Naive thymus-derived CD4-positive, alpha-beta T cell (primary cell): ENCODE data around the gene HNRNPUL1. TPM values are rescaled to one million over a fixed set of nuclear protein-coding genes. Genes with fewer than 3 reads are reported as not detected.

Experiments used
- ATAC-seq: fragments of 150-1000 bp; cut with Tn5 transposase; 2 replicates; pipeline ENCODE4 v1.10.0; 2021; ENCODE audit warnings: mild to moderate bottlenecking, moderate library complexity
- CTCF ChIA-PET: fragments of 350-600 bp; sonication (Branson Sonifier 250); formaldehyde crosslinking; loops from one replicate; lab custom pipeline; 2021; ENCODE audit warnings: antibody characterized with exemption; lab: Charles Lee
- POLR2A ChIA-PET: fragments of 350-600 bp; sonication (Branson Sonifier 250); formaldehyde crosslinking; loops from one replicate; lab custom pipeline; 2021; ENCODE audit warnings: antibody characterized with exemption, inconsistent platforms; lab: Charles Lee
- DNase-seq, 9 donors: peaks; one replicate each; pipeline versions ENCODE4 v3.0.0 to v3.0.0-alpha.2; 2020 to 2022; ENCODE audit warnings: mixed read lengths in 1 of 9
- H3K27ac ChIP-seq: one replicate; pipeline ENCODE4 v1.7.0; 2013; ENCODE audit warnings: mild to moderate bottlenecking, low read depth, low read length, moderate library complexity
- H3K27me3 ChIP-seq, 2 donors: one replicate each; pipeline ENCODE4 v1.7.0; 2013; ENCODE audit warnings: low read length in 2 of 2, mild to moderate bottlenecking in 2 of 2, moderate library complexity in 2 of 2; ENCODE audit not compliant: control insufficient read depth in 2 of 2, insufficient read depth in 2 of 2
- H3K36me3 ChIP-seq, 3 experiments: 1 replicate in 2 of 3; 2 replicates in 1 of 3; pipeline ENCODE4 v1.7.0; 2013; ENCODE audit warnings: low read length in 3 of 3, mild to moderate bottlenecking in 3 of 3, moderate library complexity in 1 of 3; ENCODE audit not compliant: insufficient read depth in 3 of 3, control insufficient read depth in 2 of 3
- H3K4me1 ChIP-seq, 2 donors: one replicate each; pipeline ENCODE4 v1.7.0; 2013; ENCODE audit warnings: low read length in 2 of 2, mild to moderate bottlenecking in 2 of 2, moderate library complexity in 1 of 2; ENCODE audit not compliant: control insufficient read depth in 2 of 2, insufficient read depth in 2 of 2
- H3K4me3 ChIP-seq: 2 replicates; pipeline ENCODE4 v1.7.0; 2013; ENCODE audit warnings: mild to moderate bottlenecking, low read length
- H3K9me3 ChIP-seq, 3 experiments: 1 replicate in 2 of 3; 2 replicates in 1 of 3; pipeline ENCODE4 v1.7.0; 2013; ENCODE audit warnings: low read length in 3 of 3; ENCODE audit not compliant: control insufficient read depth in 2 of 3
- H3K27ac Mint-ChIP-seq, 9 donors: one replicate each; pipeline ENCODE4 v1.8.0; 2020 to 2022; ENCODE audit warnings: mixed read lengths in 9 of 9, mild to moderate bottlenecking in 8 of 9, moderate library complexity in 5 of 9, inconsistent platforms in 2 of 9
- H3K27me3 Mint-ChIP-seq, 5 donors: one replicate each; pipeline ENCODE4 v1.8.0; 2021 to 2022; ENCODE audit warnings: mixed read lengths in 5 of 5, mild to moderate bottlenecking in 1 of 5
- H3K36me3 Mint-ChIP-seq, 5 donors: one replicate each; pipeline ENCODE4 v1.8.0; 2020 to 2022; ENCODE audit warnings: mixed read lengths in 5 of 5, mild to moderate bottlenecking in 3 of 5, inconsistent platforms in 1 of 5
- H3K4me1 Mint-ChIP-seq, 7 donors: one replicate each; pipeline ENCODE4 v1.8.0; 2020 to 2022; ENCODE audit warnings: mixed read lengths in 7 of 7, mild to moderate bottlenecking in 3 of 7, inconsistent platforms in 1 of 7
- H3K4me3 Mint-ChIP-seq, 10 donors: one replicate each; pipeline ENCODE4 v1.8.0; 2020 to 2022; ENCODE audit warnings: mild to moderate bottlenecking in 10 of 10, mixed read lengths in 10 of 10, moderate library complexity in 6 of 10, inconsistent platforms in 2 of 10
- H3K9me3 Mint-ChIP-seq, 11 donors: one replicate each; pipeline ENCODE4 v1.8.0; 2020 to 2022; ENCODE audit warnings: mixed read lengths in 11 of 11, mild to moderate bottlenecking in 4 of 11, inconsistent platforms in 1 of 11, moderate library complexity in 1 of 11
- intact Hi-C, 2 donors: fragments of 100-400 bp; cut with micrococcal nuclease; formaldehyde crosslinking; loops; one replicate each; pipeline ENCODE4 v1.15.1; 2023
- polyA plus RNA-seq, 2 donors: library from polyadenylated mRNA; unstranded; fragments of 300-500 nt; fragmentation: Illumina TruSeq; gene quantifications; one replicate each; pipeline ENCODE4 v1.2.3, GENCODE V29; 2021
- total RNA-seq, 6 experiments: library from RNA in 5 of 6; stranded (reverse) in 5 of 6; gene quantifications; 1 replicate in 5 of 6; 2 replicates in 1 of 6; pipeline ENCODE4 v1.2.3 and lab custom pipeline; 2021 to 2026

The HNRNPUL1 gene
- total and polyA plus RNA-seq, 7 experiments from 2014 or later: 51.4 to 319 (median 270) TPM

DNA sequence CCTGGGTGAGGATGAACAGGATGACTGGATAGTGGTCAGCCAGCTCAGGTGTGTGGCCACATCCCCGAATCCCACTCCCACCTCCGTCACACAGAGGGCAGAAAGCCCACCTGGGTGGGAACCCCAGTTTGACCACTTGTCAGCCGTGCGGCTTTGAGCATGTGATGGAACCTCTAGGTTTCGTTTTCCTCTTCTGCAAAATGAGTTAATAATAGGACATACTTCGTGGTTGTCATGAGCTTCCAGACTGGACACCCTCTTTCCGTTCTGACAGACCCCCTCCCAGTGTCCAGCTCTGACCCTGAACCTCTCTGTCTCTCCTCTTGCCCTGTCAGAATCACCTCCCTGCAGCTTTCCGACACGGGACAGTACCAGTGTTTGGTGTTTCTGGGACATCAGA lies 43.4 kb upstream of the HNRNPUL1 start:
- H3K9me3 Mint-ChIP-seq: peaks cover 0 to 2% (median 0%) of the 10 kb centered on the region in 11 donors
- H3K4me3 ChIP-seq: no peak overlapping the region
- intact Hi-C loops: no loop called here
- H3K36me3 ChIP-seq: no peaks in the 10 kb centered on the region
- no peak overlapping the region for H3K4me3 Mint-ChIP-seq
- no peaks in the 10 kb centered on the region for H3K9me3 ChIP-seq
- no peaks in the 10 kb centered on the region for H3K27me3 ChIP-seq
- ATAC-seq: no peak
- H3K27me3 Mint-ChIP-seq: peaks cover 23 to 54% (median 41%) of the 10 kb centered on the region in 5 donors
- ChIA-PET CTCF (no interaction called here), POLR2A (interaction anchor here (0.7 to 1.0 kb wide), 3 partner anchors 10 to 42 kb away, joined by 3 to 5 read pairs (median 3); no protein-coding TSS in a partner anchor)
- DNase-seq: no peak
- H3K4me1 Mint-ChIP-seq: peaks cover 6 to 15% (median 9%) of the 10 kb centered on the region in 7 donors
- peaks cover 0 to 2% of the 10 kb centered on the region in 2 donors for H3K4me1 ChIP-seq
- no peak overlapping the region for H3K27ac ChIP-seq
- peak overlapping the region in 1 of 9 donors; percentile 82 for H3K27ac Mint-ChIP-seq
- H3K36me3 Mint-ChIP-seq: no peaks in the 10 kb centered on the region

DNA sequence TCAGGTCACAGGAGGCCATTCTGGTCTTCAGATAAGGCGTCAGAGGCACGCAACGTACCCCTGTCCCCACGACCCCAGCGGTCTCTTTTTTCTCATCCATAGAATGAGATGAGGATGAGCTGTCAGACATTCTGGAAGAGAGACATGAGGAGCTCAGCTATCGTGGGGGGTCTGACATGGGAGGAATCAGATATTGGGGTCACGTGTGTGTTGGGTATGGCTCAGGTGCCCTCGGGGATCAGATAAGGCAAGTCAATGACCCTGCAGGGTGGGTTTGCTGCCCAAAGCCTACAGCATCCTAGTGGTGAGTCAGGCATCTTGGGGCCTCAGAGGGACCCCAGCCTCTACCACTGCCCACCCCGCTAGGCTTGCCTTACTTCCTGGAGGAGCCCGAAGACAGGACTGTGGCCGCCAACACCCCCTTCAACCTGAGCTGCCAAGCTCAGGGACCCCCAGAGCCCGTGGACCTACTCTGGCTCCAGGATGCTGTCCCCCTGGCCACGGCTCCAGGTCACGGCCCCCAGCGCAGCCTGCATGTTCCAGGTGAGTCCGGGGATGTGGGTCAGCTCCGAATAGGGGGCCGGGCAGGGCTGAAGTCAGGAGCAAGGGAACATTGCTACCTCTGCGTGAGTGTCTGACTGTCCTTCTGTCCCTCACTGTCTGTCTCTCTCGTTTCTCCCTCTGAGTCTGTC lies 42.5 kb upstream of the HNRNPUL1 start:
- no peak for ATAC-seq
- H3K4me3 Mint-ChIP-seq: no peak overlapping the region
- peaks cover 23 to 53% (median 40%) of the 10 kb centered on the region in 5 donors for H3K27me3 Mint-ChIP-seq

GRCh38 chr19:41222240-41222639 lies 41.9 kb upstream of the HNRNPUL1 start:
- Histone ChIP-seq H3K27ac (no peak overlapping the region), H3K27me3 (no peaks in the 10 kb centered on the region), H3K4me1 (peaks cover 7 to 11% of the 10 kb centered on the region in 2 donors), H3K9me3 (no peaks in the 10 kb centered on the region), H3K36me3 (no peaks in the 10 kb centered on the region), H3K4me3 (no peak overlapping the region)
- ATAC-seq (no peak), DNase-seq (no peak)
- POLR2A ChIA-PET: no interaction called here
- peaks cover 23 to 48% (median 35%) of the 10 kb centered on the region in 5 donors for H3K27me3 Mint-ChIP-seq
- peaks cover 0 to 2% (median 0%) of the 10 kb centered on the region in 5 donors for H3K36me3 Mint-ChIP-seq
- peaks cover 10 to 25% (median 17%) of the 10 kb centered on the region in 7 donors for H3K4me1 Mint-ChIP-seq
- CTCF ChIA-PET: no interaction called here
- no peak overlapping the region for H3K4me3 Mint-ChIP-seq
- intact Hi-C loops: no loop called here
- H3K27ac Mint-ChIP-seq: peak overlapping the region in 3 of 9 donors; percentile 2 to 10 (median 4)
- H3K9me3 Mint-ChIP-seq: peaks cover 0 to 2% (median 0%) of the 10 kb centered on the region in 11 donors

More for the DNA sequence above, 42.5 kb upstream of the HNRNPUL1 start:
- peaks cover 0 to 2% (median 0%) of the 10 kb centered on the region in 5 donors for H3K36me3 Mint-ChIP-seq
- intact Hi-C loops: no loop called here
- Histone ChIP-seq H3K4me1 (peaks cover 1 to 7% of the 10 kb centered on the region in 2 donors), H3K36me3 (no peaks in the 10 kb centered on the region), H3K27ac (no peak overlapping the region), H3K27me3 (no peaks in the 10 kb centered on the region), H3K4me3 (no peak overlapping the region), H3K9me3 (no peaks in the 10 kb centered on the region)
- H3K9me3 Mint-ChIP-seq: peaks cover 0 to 2% (median 0%) of the 10 kb centered on the region in 11 donors
- CTCF ChIA-PET: no interaction called here
- H3K27ac Mint-ChIP-seq: peak overlapping the region in 3 of 9 donors; percentile 4 to 82 (median 10)
- no peak for DNase-seq
- POLR2A ChIA-PET: no interaction called here
- H3K4me1 Mint-ChIP-seq: peaks cover 11 to 20% (median 12%) of the 10 kb centered on the region in 7 donors

DNA sequence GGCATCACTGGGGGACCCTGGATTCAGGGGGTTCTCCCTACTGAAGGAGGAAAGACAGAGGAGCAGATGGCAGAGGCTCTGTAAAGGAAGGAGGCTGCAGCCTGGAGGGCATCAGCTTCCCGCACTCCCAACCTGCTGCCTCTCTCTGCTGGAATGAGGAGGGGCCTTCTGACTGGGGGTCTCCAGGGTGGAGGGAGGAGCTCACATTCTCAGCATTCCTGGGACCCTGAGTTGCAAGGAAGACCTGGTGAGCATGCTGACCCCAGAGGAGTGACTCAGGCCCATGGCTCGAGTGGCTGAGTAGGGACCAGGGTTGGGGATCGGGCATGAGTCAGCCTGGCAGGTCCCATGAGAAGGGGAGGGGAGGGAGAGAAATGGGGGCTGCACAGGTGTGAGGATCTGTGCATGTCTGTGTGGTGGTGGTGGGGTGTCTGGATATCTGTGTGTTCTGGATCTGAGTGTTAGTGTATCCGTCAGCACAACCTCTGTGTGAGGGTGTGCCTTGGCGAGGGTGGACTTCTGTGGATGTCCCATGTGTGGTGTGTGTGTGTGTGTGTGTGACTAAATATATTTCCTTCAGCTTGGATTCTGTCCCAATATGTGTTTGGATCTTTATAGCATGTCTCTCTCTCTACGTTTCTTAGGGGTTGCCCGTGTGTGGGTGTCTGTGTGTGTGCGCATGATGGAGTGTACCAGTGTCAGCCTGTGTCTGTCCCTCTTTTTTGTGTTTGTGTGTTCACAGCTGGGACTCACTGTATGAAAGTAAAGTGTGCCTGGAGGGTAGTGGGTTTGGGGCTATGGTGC lies 40.5 kb upstream of the HNRNPUL1 start:
- ATAC-seq (no peak), DNase-seq (no peak)
- Histone ChIP-seq H3K4me3 (no peak overlapping the region), H3K9me3 (no peaks in the 10 kb centered on the region), H3K36me3 (no peaks in the 10 kb centered on the region), H3K27ac (no peak overlapping the region), H3K27me3 (no peaks in the 10 kb centered on the region), H3K4me1 (peaks cover 7 to 11% of the 10 kb centered on the region in 2 donors)
- H3K27ac Mint-ChIP-seq: peak overlapping the region in 6 of 9 donors; percentile 0 to 74 (median 46)
- ChIA-PET CTCF (no interaction called here), POLR2A (interaction anchor here (0.7 to 1.0 kb wide), 2 partner anchors 32 to 40 kb away, joined by 3 to 4 read pairs; no protein-coding TSS in a partner anchor)
- H3K4me3 Mint-ChIP-seq: no peak overlapping the region
- intact Hi-C loops: no loop called here
- peaks cover 0 to 2% (median 0%) of the 10 kb centered on the region in 11 donors for H3K9me3 Mint-ChIP-seq
- peaks cover 0 to 2% (median 0%) of the 10 kb centered on the region in 5 donors for H3K36me3 Mint-ChIP-seq
- peaks cover 10 to 22% (median 17%) of the 10 kb centered on the region in 7 donors for H3K4me1 Mint-ChIP-seq
- H3K27me3 Mint-ChIP-seq: peaks cover 15 to 37% (median 24%) of the 10 kb centered on the region in 5 donors

GRCh38 chr19:41224632-41225031 lies 39.5 kb upstream of the HNRNPUL1 start:
- Histone ChIP-seq H3K9me3 (no peaks in the 10 kb centered on the region), H3K36me3 (no peaks in the 10 kb centered on the region), H3K4me1 (peaks cover 7 to 11% of the 10 kb centered on the region in 2 donors), H3K27ac (no peak overlapping the region), H3K4me3 (no peak overlapping the region), H3K27me3 (no peaks in the 10 kb centered on the region)
- intact Hi-C loops: no loop called here
- DNase-seq (no peak), ATAC-seq (no peak)
- peaks cover 11 to 30% (median 16%) of the 10 kb centered on the region in 5 donors for H3K27me3 Mint-ChIP-seq
- CTCF ChIA-PET: interaction anchor here (0.6 kb wide), 1 partner anchor 249 kb away, joined by 5 read pairs; no protein-coding TSS in a partner anchor
- H3K36me3 Mint-ChIP-seq: peaks cover 0 to 2% (median 0%) of the 10 kb centered on the region in 5 donors
- peak overlapping the region in 2 of 10 donors; percentile 42 to 88 for H3K4me3 Mint-ChIP-seq
- peaks cover 10 to 21% (median 17%) of the 10 kb centered on the region in 7 donors for H3K4me1 Mint-ChIP-seq
- H3K27ac Mint-ChIP-seq: peak overlapping the region in 5 of 9 donors; percentile 16 to 88 (median 61)
- peaks cover 0 to 2% (median 0%) of the 10 kb centered on the region in 11 donors for H3K9me3 Mint-ChIP-seq
- POLR2A ChIA-PET: interaction anchor here (0.6 to 1.0 kb wide), 3 partner anchors 39 to 254 kb away, joined by 3 to 5 read pairs (median 4); no protein-coding TSS in a partner anchor
